Osteoblast (primary cell): ENCODE measurements around the gene TINAG. TPM values are rescaled to one million over a fixed set of nuclear protein-coding genes. Genes with fewer than 3 reads are reported as not detected.

Experiments used
- DNase-seq: peaks from one replicate; pipeline ENCODE4 v3.0.0; 2011; ENCODE audit warnings: low spot score, mixed read lengths; ENCODE audit not compliant: insufficient read length; ENCODE audit errors: missing footprints
- H2AFZ ChIP-seq: 2 replicates; pipeline ENCODE4 v1.6.0; 2011; ENCODE audit warnings: mild to moderate bottlenecking, low read length
- H3K27ac ChIP-seq: 2 replicates; pipeline ENCODE4 v1.5.1; 2011; ENCODE audit warnings: mild to moderate bottlenecking, low read depth, low read length, moderate library complexity
- H3K27me3 ChIP-seq: 2 replicates; pipeline ENCODE4 v1.6.0; 2012; ENCODE audit warnings: mild to moderate bottlenecking, control low read depth, inconsistent platforms, low read length, moderate library complexity; ENCODE audit not compliant: insufficient read depth
- H3K36me3 ChIP-seq: 2 replicates; pipeline ENCODE4 v1.5.1; 2011; ENCODE audit warnings: mild to moderate bottlenecking, low read length, control low read depth, moderate library complexity; ENCODE audit not compliant: insufficient read depth
- H3K4me1 ChIP-seq: 2 replicates; pipeline ENCODE4 v1.5.1; 2011; ENCODE audit warnings: mild to moderate bottlenecking, low read length, control low read depth, moderate library complexity; ENCODE audit not compliant: insufficient read depth
- H3K4me2 ChIP-seq: 2 replicates; pipeline ENCODE4 v1.6.0; 2011; ENCODE audit warnings: mild to moderate bottlenecking, low read length; ENCODE audit not compliant: insufficient read depth
- H3K4me3 ChIP-seq: fragments of 200-600 bp; sonication (generic); 3 replicates; pipeline ENCODE4 v1.5.1; 2012; ENCODE audit warnings: mild to moderate bottlenecking, low read length, inconsistent platforms; ENCODE audit not compliant: insufficient read depth
- H3K79me2 ChIP-seq: 2 replicates; pipeline ENCODE4 v1.6.0; 2012; ENCODE audit warnings: mild to moderate bottlenecking, low read length, control low read depth, inconsistent platforms; ENCODE audit not compliant: insufficient read depth
- H3K9me3 ChIP-seq: 2 replicates; pipeline ENCODE4 v1.5.1; 2011; ENCODE audit warnings: low read depth, low read length, control low read depth
- H4K20me1 ChIP-seq: 2 replicates; pipeline ENCODE4 v1.6.0; 2012; ENCODE audit warnings: mild to moderate bottlenecking, low read length, control low read depth; ENCODE audit not compliant: insufficient read depth
- total RNA-seq: library from RNA; depleted of rRNA; stranded (reverse); fragments of >200 nt; gene quantifications from 2 replicates; pipeline ENCODE4 v1.2.3, GENCODE V29; 2012
- TF ChIP-seq, protein P1 (sequence below): IDR thresholded peaks from 2 replicates; pipeline ENCODE4 v1.5.1; 2011; ENCODE audit warnings: mild to moderate bottlenecking, low read depth, low read length, moderate library complexity; ENCODE audit errors: extremely low read depth

TINAG gene
- total RNA-seq, 1 donor = not detected

- no peaks in the 10 kb centered on the region for H3K36me3 ChIP-seq
- TF ChIP-seq, protein P1, sequence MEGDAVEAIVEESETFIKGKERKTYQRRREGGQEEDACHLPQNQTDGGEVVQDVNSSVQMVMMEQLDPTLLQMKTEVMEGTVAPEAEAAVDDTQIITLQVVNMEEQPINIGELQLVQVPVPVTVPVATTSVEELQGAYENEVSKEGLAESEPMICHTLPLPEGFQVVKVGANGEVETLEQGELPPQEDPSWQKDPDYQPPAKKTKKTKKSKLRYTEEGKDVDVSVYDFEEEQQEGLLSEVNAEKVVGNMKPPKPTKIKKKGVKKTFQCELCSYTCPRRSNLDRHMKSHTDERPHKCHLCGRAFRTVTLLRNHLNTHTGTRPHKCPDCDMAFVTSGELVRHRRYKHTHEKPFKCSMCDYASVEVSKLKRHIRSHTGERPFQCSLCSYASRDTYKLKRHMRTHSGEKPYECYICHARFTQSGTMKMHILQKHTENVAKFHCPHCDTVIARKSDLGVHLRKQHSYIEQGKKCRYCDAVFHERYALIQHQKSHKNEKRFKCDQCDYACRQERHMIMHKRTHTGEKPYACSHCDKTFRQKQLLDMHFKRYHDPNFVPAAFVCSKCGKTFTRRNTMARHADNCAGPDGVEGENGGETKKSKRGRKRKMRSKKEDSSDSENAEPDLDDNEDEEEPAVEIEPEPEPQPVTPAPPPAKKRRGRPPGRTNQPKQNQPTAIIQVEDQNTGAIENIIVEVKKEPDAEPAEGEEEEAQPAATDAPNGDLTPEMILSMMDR = no peak
- no peak overlapping the region for H3K4me3 ChIP-seq
- H3K79me2 ChIP-seq = no peaks in the 10 kb centered on the region
- no peak for DNase-seq
- no peaks in the 10 kb centered on the region for H4K20me1 ChIP-seq
- H3K9me3 ChIP-seq = no peaks in the 10 kb centered on the region
- H3K4me2 ChIP-seq = peak overlapping the region; percentile 14
- peak overlapping the region; percentile 57 for H3K27ac ChIP-seq
- peaks cover 24% of the 10 kb centered on the region for H3K4me1 ChIP-seq
- peak overlapping the region; percentile 48 for H2AFZ ChIP-seq
- no peaks in the 10 kb centered on the region for H3K27me3 ChIP-seq
Observed at GRCh38 chr6:54427396-54427937, 119.2 kb downstream of the TINAG start.

DNA sequence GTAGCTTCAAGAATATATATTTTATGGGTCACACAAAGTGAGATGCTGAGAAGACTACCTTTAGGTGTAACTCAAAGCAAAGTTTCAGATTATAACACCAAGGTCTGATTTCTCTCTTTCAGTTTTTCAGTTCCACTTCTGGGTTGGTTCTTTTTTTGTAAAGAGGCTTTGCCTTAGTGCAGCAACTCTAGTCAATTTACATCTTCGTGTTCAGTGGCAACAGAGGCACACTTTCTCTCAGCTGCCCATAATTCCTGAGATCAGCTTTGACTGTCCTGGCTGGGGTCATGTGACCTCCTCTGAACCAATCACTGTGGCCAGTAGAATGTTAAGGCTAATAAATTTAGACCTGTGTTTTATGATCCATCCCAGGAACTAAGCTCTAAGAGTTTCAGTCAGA, 120.2 kb downstream of the TINAG start:
- H3K4me3 ChIP-seq = no peak overlapping the region
- DNase-seq = no peak
- H2AFZ ChIP-seq = no peak overlapping the region
- no peak overlapping the region for H3K27ac ChIP-seq
- H4K20me1 ChIP-seq = no peaks in the 10 kb centered on the region
- H3K36me3 ChIP-seq = no peaks in the 10 kb centered on the region
- peaks cover 24% of the 10 kb centered on the region for H3K4me1 ChIP-seq
- TF ChIP-seq, protein P1 = no peak
- H3K27me3 ChIP-seq = no peaks in the 10 kb centered on the region
- no peak overlapping the region for H3K4me2 ChIP-seq
- no peaks in the 10 kb centered on the region for H3K9me3 ChIP-seq
- H3K79me2 ChIP-seq = no peaks in the 10 kb centered on the region

- no peaks in the 10 kb centered on the region for H3K27me3 ChIP-seq
- H3K4me3 ChIP-seq = no peak overlapping the region
- H3K4me1 ChIP-seq = peaks cover 24% of the 10 kb centered on the region
- no peaks in the 10 kb centered on the region for H4K20me1 ChIP-seq
- TF ChIP-seq, protein P1 = no peak
- H3K4me2 ChIP-seq = peak overlapping the region; percentile 13
- no peaks in the 10 kb centered on the region for H3K36me3 ChIP-seq
- H2AFZ ChIP-seq = peak overlapping the region; percentile 43
- no peak for DNase-seq
- no peaks in the 10 kb centered on the region for H3K79me2 ChIP-seq
- no peaks in the 10 kb centered on the region for H3K9me3 ChIP-seq
- H3K27ac ChIP-seq = no peak overlapping the region
Observed at GRCh38 chr6:54431466-54431865, 123.2 kb downstream of the TINAG start.

Other genes with a start within 250 kb of the TINAG start
- gene MLIP, start 197.0 kb upstream of the TINAG start, total RNA-seq = 0.29 and 0.36 TPM in 2 replicates